Stimulated activated CD8-positive, alpha-beta memory T cell treated with anti-CD3 and anti-CD28 coated beads, Interleukin-4, amount 100 ng/mL, for 4 hours (primary cell): ENCODE data around the gene INPP4B.

Experiments
- DNase-seq, 2 donors: peaks; one replicate each; pipeline ENCODE4 v3.0.0-alpha.2; 2020; ENCODE audit warnings: low read depth in 2 of 2, low spot score in 1 of 2

INPP4B gene

DNA sequence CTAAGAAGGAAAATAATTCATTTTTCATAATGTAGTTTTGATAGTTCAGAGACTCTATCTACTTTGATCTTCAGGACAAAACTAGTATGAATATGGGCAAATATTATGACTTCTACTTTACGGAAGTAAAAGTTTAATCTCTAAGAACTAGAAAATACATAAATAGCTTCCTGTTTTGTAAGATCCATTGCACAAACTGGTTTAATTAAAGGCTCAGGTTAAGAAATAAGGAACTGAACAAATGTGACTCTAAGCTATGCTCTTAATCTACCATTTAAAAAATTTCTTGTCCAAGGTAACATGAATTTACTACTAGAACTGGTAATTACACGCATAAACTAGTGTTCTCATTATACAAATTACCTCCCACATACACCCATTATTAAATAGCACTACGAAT, 360.6 kb downstream of the INPP4B start:
- no peak for DNase-seq

DNA sequence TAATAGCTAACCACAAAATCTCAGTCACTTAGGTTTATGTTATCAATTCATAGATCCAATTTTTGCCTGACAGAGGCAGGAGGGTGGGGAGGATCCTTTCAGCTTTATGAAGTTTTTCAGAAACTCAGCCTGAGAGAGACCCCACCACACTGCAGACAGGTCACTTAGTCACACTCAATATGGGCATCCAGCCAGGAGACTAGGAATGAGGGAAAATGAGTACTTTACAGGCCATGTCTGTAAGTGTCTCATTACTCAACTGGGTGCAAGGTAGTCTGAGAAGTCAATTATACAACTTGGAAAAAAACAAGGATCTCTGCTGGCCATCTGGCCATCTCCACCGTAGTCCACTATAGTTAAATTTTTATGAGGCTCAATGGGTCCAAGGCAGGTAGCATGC, 365.9 kb downstream of the INPP4B start:
- DNase-seq = no peak

DNA sequence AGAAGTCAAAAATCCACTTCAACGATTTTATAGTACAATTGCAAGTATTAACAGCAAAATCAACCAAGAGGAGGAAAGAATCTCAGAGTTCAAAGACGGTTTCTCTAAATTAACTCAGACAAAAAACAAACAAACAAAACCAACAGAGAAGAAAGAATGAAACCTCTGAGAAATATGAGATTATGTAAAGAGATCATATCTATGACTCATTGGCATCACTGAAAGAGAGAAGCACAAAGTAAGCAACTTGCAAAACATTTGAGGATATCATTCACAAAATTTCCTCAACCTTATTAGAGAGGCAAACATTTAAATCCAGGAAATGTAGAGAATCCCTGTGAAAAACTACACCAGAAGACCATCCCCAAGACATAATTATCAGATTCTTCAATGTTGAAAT, 370.4 kb downstream of the INPP4B start:
- DNase-seq = no peak

DNA sequence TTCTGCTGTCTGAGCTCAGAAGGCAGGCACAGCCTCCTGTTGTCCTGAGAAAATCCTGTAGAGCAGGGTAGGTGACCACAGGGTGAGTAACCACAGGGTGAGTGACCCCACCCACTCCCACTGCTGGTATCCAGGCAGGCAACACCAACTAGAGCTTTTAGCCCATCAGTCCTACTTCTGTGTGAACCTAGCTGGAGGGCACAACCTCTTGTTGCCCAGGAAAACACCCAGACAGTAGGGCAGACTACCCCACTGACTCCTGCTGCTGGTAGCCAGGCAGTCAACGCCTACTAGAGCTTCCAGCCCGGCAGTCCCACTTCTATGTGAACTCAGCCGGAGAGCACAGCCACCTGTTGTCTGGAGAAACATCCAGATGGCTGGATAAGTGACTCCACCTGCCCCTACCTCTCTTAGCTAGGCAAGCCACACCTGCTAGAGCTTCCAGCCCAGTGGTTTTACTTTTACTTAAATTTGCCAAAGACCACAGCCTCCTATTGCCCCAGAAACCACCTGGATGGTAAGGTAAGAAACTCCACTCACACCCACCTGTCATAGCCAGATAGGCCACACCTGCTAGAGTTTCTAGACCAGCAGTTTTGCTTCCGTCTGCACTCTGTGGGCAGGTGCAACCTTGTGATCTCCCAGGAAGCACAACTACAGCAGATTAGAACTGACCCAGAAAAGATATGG, 371.6 kb downstream of the INPP4B start:
- DNase-seq = no peak

DNA sequence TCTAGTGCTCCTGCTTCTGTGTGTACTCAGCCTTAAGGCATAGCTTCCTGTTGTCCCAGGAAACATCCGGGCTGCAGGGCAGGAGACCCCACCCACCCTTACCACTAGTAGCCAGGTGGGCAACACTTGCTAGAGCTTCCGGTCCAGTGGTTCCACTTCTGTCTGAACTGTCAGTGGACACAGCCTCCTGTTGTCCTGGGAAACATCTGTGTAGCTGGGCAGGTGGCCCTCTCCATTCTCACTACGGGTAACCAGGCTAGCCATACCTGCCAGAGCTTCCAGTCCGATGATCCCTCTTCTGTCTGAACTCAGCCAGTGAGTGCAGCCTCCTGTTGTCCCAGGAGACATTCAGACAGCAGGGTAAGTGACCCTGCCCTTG, 372.2 kb downstream of the INPP4B start:
- DNase-seq = no peak

DNA sequence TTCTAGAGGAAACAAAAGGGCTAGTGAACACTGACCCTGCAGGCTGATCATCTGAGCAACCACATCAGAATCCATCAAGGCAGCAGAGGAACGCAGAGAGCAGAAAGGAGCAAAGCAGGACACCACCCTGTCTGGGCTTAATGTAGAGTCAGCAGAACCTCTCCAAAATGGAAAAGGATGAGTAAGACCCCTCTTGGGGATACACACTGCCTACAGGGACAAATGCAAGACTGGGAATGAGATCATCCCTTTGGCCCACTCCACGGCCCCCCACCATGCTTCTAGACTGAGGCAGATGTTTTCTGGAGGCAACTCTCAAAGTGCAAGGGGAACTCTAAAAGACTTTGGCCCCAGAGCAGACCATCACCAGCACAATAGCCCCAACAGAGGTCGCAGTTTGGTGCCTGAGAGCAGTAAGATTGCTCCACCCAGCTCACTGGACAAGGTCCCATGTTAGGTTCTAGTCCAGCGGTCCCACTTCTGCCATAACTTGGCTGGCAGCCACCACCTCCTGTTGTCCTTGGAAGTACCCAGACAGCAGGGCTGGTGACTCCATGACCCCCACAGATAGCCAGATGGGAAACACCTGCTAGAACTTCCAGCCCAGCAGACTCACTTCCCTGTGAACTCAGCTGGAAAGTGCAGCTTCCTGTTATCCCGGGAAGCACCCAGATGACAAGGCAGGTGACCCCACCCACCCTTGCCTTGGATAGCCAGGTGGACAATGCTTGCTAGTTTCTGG, 372.7 kb downstream of the INPP4B start:
- no peak for DNase-seq

DNA sequence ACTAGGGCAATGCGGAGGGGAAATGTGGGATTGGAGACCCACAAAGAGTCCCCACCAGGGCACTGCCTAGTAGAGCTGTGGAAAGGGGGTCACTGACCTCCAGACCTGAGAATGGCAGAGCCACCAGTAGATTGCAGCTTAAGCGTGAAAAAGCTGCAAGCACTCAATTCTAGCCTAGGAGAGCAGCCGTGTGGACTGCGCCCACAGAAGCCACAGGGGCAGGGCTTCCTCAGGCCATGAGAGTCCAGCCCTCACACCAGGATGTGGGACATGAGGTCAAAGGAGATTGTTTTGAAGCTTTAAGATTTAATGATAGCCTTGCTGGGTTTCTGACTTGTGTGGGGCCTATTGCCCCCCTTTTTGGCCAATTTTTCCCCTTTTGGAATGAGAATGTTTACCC, 379.0 kb downstream of the INPP4B start:
- DNase-seq = no peak

DNA sequence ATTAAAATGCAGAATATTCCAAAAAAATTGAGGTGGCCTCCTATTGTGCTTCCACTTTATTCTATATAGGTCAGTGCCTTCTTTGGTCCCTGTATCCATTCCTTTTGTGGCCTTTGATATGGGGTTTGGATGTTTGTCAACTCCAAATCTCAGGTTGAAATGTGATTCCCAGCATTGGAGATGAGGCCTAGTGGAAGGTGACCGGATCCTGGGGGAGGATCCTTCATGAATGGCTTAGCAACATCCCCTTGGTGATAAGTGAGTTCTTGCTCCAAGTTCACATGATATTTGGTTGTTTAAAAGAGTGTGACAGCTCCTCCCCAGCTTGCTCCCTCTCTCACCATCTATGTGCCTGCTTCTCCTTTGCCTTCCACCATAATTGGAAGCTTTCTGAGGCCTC, 380.6 kb downstream of the INPP4B start:
- DNase-seq = no peak

DNA sequence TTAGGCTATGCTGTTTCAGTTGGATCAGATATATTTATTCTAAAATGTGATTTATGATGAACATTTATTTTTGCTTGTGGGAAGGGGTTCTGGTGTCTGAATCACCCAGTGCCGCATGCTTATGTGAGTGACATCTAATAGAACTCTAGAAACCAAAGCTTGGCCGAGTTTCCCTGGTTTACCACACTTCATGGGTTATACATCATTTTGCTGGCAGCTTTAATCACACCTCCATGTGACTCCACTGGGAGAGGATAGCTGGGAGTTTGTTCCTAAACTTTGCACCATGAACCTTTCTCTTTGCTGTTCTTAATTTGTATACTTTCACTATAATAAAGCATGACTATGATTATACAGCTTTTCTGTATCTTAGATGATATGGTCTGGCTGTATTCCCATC, 382.9 kb downstream of the INPP4B start:
- DNase-seq = no peak

DNA sequence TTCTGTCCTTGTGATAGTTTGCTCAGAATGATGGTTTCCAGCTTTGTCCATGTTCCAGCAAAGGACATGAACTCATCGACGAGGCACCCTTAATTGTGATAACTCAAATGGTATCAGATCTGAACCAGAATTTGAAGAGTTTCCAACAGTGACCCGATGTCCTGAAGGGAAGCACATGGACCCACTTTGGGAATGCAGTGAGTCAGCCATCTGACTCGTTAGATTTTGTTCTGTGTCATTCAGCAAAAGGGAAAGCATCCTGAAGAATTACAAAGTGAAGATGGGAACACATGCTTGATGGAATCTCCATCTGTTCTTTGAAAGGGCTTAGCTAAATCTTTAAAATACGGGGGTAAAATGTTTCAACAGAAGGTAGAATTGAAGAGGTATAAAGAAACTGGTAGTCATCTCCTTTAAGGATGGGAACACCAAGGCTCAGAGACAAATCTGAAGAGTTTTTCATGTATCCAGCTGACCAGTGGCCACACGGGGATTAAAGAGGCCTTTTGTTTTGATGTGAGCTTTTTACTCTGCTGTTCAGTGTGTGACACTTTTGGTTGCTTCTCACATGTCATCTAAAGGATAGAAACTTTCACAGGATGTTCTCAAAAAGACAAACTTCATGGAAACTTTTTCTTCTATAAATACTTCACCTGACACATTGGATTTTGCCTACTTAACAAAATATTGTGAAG, 393.8 kb downstream of the INPP4B start:
- no peak for DNase-seq

DNA sequence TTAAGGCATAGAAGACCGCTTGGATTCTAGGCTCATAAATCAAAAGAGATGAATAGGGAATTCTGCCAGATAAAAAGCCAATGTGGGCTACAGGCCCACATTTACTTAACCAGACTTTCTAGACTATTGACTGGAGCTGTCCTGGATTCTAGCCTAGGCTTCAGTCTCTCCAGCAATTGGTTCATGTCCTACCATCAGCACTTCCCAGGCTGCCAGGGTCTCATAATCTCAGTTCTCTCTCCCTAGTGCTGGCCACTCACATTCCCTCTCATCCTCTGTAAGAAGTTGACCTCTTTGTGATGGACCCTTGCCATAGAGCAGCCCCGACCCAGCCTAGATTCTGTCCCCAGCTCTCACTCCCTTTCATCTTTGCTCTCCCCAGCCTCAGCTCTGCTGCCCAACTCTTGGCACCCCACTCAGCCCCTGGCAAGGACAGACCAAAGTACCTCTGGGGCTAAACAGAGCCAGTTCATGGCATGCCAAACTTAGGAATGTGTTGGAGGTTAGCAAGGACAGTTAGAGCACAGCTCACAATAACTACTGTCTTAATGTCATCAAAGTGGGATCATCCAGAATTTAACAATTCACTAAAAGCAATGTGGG, 396.2 kb downstream of the INPP4B start:
- DNase-seq = no peak

DNA sequence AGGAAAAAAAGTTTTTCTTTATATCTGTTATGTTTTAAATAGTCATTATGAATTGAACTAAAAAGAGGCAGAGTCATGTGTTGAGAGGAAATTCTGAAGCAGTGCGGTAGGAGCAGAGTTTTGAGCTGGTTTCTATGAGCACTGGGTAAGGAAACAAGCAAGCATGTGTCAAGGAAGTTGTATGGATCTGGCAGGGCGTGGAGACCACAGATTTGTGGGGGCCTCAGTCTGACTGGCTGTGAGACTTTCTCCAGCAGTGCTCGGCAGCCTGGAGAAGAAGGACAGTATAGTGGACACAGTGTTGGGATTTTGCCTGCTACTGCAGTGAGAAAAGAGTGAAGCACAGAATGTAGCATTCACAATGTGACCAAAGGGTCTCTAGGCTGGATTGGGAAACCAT, 399.1 kb downstream of the INPP4B start:
- no peak for DNase-seq

DNA sequence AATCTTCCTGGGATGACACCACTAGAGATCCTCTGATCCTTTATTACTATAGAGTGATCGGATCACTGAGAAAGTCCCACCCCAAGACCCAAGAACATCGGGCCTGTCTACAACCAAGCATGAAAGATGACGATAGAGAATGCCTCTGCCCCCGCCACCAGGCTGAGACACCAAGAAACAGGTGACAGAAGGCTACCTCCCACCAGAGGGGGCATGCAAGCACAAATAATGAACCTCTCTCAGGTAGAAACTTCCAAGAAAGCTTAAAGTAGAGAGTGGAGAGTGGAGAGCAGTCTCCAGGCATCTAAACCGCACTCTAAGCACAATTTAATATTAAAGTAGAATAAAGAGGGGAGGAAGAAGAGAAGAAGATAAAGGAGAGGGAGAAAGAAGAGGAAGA, 402.6 kb downstream of the INPP4B start:
- DNase-seq = no peak

DNA sequence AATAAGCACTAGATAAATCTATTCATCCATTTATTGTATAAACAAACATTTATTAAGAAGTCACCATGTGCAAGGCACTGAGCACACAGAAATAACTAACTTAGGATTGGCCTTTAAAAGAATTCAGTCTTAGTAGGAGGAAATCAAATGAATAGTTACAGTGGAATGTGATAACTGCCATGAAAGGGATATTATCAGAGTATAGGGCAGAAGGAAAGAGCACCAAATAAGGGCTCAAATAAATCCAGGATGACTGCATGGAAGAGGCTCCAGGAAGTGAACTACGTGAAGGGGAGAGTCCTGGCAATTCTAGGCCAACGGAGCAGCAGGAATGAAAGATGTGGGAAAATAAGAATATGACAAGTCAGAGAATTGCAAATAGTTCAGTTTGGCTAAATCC, 406.0 kb downstream of the INPP4B start:
- DNase-seq = no peak

DNA sequence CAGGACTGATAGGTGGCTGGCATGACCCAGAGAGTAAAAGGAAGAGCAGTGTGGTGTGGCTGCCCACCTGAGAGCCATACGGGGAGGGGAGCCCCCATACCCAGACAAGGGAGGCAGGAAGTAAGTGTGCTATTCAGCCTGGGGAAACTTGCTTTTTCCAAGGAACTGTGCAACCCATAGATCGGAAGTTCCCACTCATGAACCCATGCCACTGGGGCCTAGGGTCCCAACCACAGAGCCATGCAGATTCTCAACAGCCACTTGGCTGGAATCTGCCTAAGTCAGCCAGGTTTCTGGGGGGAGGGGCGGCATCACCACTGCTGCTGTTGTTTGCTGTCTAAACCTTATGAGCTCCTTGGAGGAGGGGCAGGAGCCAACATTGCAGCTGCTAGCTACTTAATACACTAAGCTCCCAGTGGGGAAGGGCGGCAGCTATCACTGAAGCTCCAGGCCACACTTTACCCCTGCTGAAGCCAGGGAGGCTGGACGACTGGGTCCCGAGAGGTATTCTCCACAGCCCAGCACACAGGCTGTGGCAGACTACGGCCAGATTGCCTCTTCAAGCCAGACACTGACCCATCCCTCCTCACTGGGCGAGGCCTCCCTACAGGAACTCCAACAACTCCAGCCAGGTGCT, 410.4 kb downstream of the INPP4B start:
- no peak for DNase-seq

DNA sequence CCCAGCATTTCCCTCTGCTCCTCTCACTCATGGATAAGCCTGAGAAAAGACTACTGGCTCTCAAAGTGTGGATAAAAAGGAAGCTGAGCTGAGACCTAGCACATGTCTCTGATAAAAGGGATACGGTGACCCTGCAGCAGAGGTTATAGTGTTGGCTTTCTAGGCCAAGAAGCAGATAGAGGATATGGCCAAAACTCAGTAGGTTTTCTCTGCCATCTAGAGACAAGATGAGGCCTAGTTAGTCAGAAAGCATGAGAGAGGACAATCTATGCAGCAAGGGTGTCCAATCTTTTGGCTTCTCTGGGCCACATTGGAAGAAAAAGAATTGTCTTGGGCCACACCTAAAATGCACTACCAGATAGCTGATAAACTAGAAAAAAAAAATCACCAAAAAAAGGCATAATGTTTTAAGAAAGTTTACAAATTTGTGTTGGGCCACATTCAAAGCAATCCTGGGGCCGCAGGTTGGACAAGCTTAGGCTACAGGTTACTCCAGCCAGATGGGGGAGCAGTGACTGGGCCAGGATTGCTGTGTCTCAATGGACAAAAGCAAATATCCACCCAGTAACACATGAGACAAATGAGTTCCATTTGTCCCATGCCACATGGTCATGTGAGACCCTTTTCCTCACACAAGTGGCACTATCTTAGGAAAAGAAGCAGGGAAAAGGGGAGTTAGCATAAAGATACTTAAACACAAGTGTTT, 411.4 kb downstream of the INPP4B start:
- no peak for DNase-seq

DNA sequence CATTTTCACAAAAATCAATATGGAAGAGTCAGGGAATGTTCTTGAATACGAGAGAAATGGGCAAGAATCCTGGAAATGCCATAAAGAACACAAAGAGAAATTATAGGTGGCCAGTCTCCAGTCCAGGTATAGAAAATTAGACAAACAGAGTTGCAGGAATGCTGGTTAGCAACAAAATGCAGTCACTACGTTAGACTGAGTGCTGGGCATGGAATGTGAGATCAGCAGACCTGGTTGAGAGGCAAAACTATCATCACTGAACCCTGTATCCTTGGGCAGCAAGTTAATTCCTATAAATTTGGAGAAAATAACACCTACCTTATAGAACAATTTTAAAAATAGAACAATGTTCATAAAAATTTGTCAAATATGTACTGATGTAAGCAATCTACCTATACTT, 417.4 kb downstream of the INPP4B start:
- no peak for DNase-seq

DNA sequence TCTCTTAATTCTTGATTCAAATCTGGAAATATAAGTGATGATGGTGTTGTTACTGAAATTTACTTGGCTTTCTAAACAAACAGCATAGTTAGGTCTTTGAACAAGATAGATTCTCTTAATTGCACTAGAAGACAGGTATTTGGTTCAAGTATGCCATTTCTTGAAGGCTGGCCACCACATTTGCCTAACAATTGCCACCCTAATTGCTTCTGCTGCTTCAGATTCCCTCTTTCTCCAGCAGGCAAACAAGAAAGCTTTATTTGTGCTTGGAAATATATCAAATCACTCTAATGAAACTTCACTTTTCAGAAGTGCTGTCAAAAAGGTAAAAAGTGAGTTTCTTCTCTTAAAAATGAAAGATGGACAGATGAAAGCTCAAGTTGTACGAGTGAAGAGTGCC, 418.6 kb downstream of the INPP4B start:
- no peak for DNase-seq

DNA sequence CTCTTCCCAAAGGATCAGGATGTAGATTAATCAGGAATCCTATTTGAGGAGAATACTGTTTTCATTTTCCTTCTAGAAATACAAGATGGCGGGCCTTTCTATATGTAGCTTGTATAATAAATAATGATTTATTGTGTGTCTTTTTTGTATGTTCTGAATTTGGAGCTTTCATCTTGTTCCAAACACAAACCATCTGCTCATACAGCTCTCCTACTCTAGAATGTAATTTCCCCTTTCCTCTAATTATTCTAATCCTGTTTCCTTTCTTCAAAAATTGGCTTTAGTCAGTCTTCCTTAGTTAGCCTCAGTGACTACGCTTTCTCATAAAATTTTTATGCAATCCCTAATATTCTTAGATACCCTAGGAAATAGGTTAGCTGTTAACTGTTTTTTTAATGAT, 422.2 kb downstream of the INPP4B start:
- no peak for DNase-seq

DNA sequence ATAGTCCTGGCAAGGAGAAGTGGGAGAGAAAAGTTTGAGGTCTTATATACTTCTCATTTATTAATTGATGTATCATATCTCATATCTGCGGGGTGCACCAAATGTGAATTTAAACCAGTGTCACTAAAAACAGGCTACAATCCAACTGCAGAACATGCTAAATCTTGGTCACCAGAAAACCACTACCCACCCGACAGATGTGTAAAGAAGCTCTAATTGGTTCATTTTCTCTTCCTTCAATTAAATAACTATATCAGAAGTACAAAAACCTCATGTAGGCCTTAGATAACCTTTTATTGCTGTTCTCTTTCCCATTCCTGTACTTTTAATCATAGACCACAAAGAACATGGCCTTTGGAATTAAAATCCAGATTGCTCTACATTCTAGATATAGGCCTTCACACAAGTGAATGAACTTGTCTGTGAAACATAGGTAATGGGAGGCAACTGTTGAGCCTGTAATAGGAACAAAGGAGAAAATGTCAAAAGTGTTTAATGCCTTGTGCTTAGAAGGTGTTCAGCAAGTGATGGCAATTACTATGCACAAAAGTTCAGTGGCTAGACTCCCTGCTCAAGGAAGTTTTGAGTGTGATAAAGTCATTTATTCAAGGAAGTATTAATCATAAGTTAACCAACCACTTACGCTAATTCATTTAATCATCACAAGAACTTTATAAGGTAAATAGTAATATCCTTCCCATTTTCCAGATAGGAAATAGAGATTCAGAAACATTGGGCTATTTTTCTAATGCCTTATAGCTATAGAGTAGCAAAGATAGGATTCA, 425.6 kb downstream of the INPP4B start:
- DNase-seq = no peak
